Measurements from ENCODE around the gene TPM4.
A peak's percentile ranks its signal among the peaks of the same experiment; 100 is the strongest.

Gene TPM4

DNA sequence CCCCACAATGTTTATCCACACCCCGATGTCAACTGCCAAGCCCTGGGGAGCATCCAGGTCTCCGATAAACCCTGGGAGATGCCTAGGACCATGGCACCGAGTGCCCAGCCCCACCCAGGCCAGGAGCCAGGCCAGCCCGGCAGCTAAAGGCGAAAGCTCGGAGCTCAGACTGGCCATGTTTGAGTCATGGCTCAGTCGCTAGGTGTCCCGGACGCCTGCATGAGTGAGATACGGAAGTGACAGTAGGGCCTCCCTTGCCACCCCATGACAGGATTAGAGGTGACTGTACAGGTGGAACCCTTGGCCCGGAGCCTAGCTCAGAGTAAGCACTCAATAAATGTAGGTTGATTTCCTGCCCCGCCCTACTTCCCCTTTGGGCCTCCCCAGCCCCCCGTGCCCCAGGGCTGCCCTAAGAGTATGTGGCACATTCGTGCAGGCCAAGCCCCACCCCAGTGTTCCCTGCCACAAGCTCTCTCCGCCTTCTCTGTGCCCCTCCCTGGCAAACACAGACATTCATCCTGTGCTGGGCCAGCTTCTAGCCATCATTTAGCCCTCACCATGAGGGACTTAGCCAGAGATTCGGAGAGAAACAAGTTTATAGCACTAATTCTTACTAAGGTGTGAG is 5.8 kb upstream of the TPM4 start:
- TF ChIP-seq, protein P1, sequence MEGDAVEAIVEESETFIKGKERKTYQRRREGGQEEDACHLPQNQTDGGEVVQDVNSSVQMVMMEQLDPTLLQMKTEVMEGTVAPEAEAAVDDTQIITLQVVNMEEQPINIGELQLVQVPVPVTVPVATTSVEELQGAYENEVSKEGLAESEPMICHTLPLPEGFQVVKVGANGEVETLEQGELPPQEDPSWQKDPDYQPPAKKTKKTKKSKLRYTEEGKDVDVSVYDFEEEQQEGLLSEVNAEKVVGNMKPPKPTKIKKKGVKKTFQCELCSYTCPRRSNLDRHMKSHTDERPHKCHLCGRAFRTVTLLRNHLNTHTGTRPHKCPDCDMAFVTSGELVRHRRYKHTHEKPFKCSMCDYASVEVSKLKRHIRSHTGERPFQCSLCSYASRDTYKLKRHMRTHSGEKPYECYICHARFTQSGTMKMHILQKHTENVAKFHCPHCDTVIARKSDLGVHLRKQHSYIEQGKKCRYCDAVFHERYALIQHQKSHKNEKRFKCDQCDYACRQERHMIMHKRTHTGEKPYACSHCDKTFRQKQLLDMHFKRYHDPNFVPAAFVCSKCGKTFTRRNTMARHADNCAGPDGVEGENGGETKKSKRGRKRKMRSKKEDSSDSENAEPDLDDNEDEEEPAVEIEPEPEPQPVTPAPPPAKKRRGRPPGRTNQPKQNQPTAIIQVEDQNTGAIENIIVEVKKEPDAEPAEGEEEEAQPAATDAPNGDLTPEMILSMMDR (IDR thresholded peaks at IDR 0.05; ENCODE audit: insufficient read depth, low read depth, low read length, missing control alignments): no peak
- peak; percentile 88 for DNase-seq (ENCODE audit: low read depth)
- H3K4me3 ChIP-seq (ENCODE audit: low read depth, low read length): no peak overlapping the region

DNA sequence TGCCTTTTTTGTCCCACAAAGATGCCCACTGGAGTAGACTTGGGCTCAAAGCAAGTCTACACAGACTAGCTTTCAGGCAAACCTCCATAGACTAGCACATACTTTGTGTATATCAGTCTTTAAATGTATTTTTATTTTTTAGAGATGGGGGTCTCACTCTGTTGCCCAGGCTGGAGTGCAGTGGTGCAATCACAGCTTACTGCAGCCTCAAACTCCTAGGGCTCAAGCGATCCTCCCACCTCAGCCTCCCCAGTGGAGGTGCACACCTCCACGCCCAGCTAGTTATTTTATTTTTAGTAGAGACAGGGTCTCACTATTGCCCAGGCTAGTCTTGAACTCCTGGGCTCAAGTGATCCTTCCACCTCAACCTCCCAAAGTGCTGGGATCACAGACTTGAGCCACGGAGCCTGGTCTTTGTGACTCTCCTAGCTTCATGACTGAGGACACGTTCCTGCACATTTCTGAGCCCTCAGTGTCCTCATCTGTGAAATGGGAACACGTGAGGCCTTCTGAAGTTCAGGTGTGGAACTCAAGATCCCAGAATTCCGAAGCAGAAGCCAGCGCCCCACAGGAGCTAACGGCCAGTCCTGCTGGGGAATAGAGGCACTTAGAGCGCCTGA is 5.1 kb upstream of the TPM4 start:
- no peak for DNase-seq (ENCODE audit: low read depth)
- TF ChIP-seq, protein P1 (IDR thresholded peaks at IDR 0.05; ENCODE audit: insufficient read depth, low read depth, low read length, missing control alignments): no peak
- H3K4me3 ChIP-seq (ENCODE audit: low read depth, low read length): no peak overlapping the region

DNA sequence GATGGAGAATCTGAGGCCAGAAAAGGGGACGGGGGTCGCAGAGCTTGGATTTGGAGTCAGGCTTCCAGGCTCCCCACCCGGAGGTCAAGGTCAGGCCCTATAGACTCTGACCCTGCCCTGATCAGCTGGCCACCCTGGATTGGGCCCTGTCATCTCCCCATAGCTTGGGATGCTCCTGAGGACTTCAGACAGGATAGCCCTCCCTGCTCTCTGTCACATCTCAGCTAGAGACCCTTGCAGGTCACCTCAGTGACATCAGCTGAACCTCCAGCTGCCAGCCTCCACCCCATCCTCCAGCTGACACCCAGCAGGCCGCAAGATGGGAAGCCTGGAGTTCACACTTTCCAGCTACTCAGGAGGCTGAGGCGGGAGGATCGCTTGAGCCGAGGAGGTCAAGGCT is 2.8 kb upstream of the TPM4 start:
- DNase-seq (ENCODE audit: low read depth): no peak
- no peak overlapping the region for H3K4me3 ChIP-seq (ENCODE audit: low read depth, low read length)
- TF ChIP-seq, protein P1 (IDR thresholded peaks at IDR 0.05; ENCODE audit: insufficient read depth, low read depth, low read length, missing control alignments): no peak

DNA sequence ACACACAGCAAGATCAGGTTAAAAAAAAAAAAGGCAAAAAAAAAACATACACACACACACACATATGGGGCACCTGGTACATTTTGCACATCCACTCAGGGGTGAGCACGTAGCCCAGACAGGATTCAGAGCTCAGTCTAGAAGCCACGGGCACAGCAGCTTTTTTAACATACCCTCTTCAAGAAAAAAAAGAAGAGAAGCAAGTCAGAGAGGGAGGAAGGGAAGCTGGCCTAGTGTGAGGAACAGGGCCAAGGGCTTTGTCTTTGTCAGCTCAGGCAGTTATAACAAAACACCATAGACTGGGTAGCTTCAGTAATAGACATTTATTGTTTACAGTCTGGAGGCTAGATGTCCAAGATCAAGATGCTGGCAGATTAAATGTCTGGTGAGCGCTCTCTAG is 2.3 kb upstream of the TPM4 start:
- TF ChIP-seq, protein P1 (IDR thresholded peaks at IDR 0.05; ENCODE audit: insufficient read depth, low read depth, low read length, missing control alignments): no peak
- no peak overlapping the region for H3K4me3 ChIP-seq (ENCODE audit: low read depth, low read length)
- DNase-seq (ENCODE audit: low read depth): no peak

DNA sequence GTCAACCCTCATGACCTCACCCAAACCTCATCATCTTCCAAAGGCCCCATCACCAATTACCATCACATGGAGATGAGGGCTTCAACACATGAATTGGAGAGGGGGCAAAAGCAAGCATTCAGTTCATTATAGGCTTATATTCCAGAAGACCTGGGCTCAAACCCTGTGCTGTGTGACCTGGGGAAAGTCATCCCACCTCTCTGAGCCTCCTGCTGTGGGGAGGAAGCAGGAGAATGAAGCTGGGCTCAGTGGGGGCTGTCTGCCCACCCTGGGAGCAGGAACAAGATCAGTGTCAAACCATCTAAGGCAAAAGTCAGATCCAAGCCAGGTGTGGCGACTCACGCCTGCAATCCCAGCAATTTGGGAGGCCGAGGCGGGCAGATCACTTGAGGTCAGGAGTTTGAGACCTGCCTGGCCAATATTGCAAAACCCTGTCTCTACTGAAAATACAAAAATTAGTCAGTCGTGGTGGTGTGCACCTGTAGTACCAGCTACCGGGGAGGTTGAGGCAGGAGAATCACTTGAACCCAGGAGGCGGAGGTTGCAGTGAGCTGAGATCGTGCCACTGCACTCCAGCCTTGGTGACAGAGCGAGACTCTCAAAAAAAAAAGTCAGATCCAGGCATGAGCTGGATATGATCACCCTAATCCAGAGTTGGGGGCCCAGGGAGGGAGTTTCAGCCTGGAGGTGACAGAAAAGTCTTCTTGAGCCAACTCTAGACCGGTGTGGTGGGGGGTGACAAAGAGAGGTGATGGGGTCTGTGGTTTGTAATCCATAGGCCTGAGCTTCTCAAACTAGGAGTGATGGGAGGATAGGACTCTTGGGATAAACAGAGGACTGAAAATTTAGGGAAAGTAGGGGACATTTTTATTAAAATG is 1.6 kb upstream of the TPM4 start:
- DNase-seq (ENCODE audit: low read depth): no peak
- TF ChIP-seq, protein P1 (IDR thresholded peaks at IDR 0.05; ENCODE audit: insufficient read depth, low read depth, low read length, missing control alignments): no peak
- no peak overlapping the region for H3K4me3 ChIP-seq (ENCODE audit: low read depth, low read length)

DNA sequence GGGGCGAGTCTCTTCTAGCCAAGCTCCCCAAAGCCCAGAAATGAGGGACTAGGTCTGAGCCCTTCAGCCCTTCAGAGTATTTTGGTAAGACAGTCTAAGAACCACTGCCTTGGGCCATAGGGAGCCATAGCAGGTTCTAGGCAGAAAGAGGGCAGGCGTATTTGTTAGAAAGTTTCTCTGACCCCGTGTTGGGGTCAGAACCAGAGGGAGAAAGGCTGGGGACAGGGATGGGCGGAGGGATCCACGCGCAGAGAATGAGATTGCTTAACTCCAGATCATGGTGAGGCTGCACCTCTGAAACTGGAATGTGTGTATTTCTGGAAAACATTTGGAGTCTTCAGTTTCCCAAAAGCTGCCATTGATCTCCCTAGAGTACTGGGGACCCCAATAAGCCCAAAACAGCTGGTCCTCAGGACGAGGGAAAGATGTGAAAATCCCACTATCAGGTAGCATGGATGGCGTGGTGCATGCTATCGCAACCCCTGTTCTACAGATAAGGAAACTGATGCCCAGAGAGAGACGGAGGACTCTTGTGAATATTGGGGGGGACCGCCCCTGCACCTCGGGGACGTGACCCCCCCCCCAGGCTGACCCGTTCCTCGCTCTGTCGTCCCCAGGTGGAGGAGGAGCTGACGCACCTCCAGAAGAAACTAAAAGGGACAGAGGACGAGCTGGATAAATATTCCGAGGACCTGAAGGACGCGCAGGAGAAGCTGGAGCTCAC is 703 bp upstream of the TPM4 start:
- H3K4me3 ChIP-seq (ENCODE audit: low read depth, low read length): peak overlapping the region; percentile 77
- no peak for DNase-seq (ENCODE audit: low read depth)
- TF ChIP-seq, protein P1 (IDR thresholded peaks at IDR 0.05; ENCODE audit: insufficient read depth, low read depth, low read length, missing control alignments): no peak

Data from GM12865 (cell line).